Esophagus squamous epithelium (tissue), 4 donors: ENCODE results near the gene NOTCH4.

Source experiments
- CTCF ChIP-seq, 6 experiments: fragments of 450-650 bp in 4 of 6; fragments of 200-600 bp in 2 of 6; sonication (generic) in 2 of 6; IDR thresholded peaks; one replicate each; pipeline ENCODE4 v1.5.1; 2016 to 2019; ENCODE audit warnings: antibody characterized with exemption in 6 of 6, mild to moderate bottlenecking in 4 of 6, moderate library complexity in 4 of 6
- POLR2A ChIP-seq, 4 donors: fragments of 450-650 bp; IDR thresholded peaks; one replicate each; pipeline ENCODE4 v1.6.1; 2017; ENCODE audit warnings: antibody characterized with exemption in 4 of 4, mild to moderate bottlenecking in 4 of 4, moderate library complexity in 3 of 4

GRCh38 chr6:32174416-32174815 is 49.5 kb downstream of the NOTCH4 start:
- TF ChIP-seq CTCF (IDR thresholded peaks at IDR 0.05) (no peak), POLR2A (IDR thresholded peaks at IDR 0.05) (no peak)
